ENCODE data around the gene FAM13A. TPM values are rescaled to one million over a fixed set of nuclear protein-coding genes. Genes with fewer than 3 reads are reported as not detected.

Gene FAM13A
- total and polyA plus RNA-seq, 9 of the 15 experiments (the other 6 are each of a cell fraction or from before 2014, with no cell fraction given): 11.3 to 23.3 (median 14.7) TPM

- Histone ChIP-seq H3K4me1 (replicated peaks in 1 of 2; ENCODE audit: control insufficient read depth in 2 of 2, insufficient read depth in 2 of 2, low read length in 2 of 2) (no peaks in the 10 kb centered on the region), H3K27ac (ENCODE audit: extremely low read depth, low read depth, low read length) (no peak overlapping the region), H3K4me2 (ENCODE audit: insufficient read depth, low read length) (no peak overlapping the region), H3K36me3 (ENCODE audit: control insufficient read depth, insufficient read depth, low read length) (peaks cover 24% of the 10 kb centered on the region; the same call in 2 of the 3 replicates), H4K20me1 (replicated peaks; ENCODE audit: control insufficient read depth, insufficient read depth, low read length) (no peaks in the 10 kb centered on the region), H3K9ac (ENCODE audit: insufficient read depth in 1 of 2, low read depth in 2 of 2, low read length in 2 of 2) (no peak overlapping the region), H2AFZ (ENCODE audit: low read depth, low read length) (no peak overlapping the region), H3K27me3 (ENCODE audit: control insufficient read depth in 2 of 2, insufficient read depth in 2 of 2, low read length in 2 of 2) (no peaks in the 10 kb centered on the region), H3K9me1 (ENCODE audit: control insufficient read depth, insufficient read depth, low read length) (no peaks in the 10 kb centered on the region), H3K79me2 (ENCODE audit: control insufficient read depth, insufficient read depth, low read length) (no peaks in the 10 kb centered on the region), H3K4me3 (no peak overlapping the region), H3K9me3 (replicated peaks; ENCODE audit: control insufficient read depth, insufficient read depth, low read depth, low read length) (no peaks in the 10 kb centered on the region)
- DNase-seq (ENCODE audit: extremely low read depth in 1 of 4, low spot score in 3 of 4): no peak
- intact Hi-C loops (cut with micrococcal nuclease): no loop called here
- in situ Hi-C loops (cut with MboI): no loop called here
- FAIRE-seq: no peak
- no peak for ATAC-seq
- ChIA-PET POLR2A (no interaction called here), CTCF (ENCODE audit: low intra/inter-chr PET ratio) (no interaction called here)
- no TSS peak for BruUV-seq (replicated peaks)
- 85% methylated on average over 1 of the region's 1 CpG for WGBS (ENCODE audit: insufficient coverage, low coverage, missing lambda C conversion rate)
- TF ChIP-seq MYC (IDR thresholded peaks at IDR 0.05; ENCODE audit: low read depth, low read length) (no peak), MYC (CRISPR knock-in tag; IDR thresholded peaks at IDR 0.05; ENCODE audit: borderline replicate concordance, low read depth) (no peak), ZNF561 (CRISPR knock-in tag; conservative IDR thresholded peaks at IDR 0.05) (no peak)
Observed at GRCh38 chr4:88788424-88788823, 268.6 kb downstream of the FAM13A start.

DNA sequence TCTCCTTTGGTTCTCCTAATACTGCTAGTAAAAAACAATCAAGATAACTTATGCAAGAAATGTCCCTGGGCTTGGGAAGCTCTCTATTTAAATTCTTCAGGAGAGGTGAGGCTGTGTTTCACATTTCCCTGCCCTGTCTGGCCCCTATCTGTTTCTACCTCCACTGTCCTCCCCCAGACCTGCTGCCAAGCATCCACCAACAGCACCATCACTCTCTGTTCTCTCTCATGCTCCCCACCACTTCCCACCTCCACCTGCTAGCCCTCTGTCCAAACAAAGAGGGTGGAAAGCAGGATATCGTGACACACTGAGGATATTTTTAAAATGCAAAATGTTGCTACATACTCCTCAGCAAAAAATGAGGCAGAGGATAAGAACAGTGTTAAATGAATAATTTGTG lies 271.0 kb downstream of the FAM13A start:
- in situ Hi-C loops (cut with MboI) (no loop called here), intact Hi-C loops (cut with micrococcal nuclease) (no loop called here)
- no peaks in the 10 kb centered on the region for H3K4me1 ChIP-seq (replicated peaks in 1 of 2; ENCODE audit: control insufficient read depth in 2 of 2, insufficient read depth in 2 of 2, low read length in 2 of 2)
- H4K20me1 ChIP-seq (replicated peaks; ENCODE audit: control insufficient read depth, insufficient read depth, low read length): no peaks in the 10 kb centered on the region
- H3K9ac ChIP-seq (ENCODE audit: insufficient read depth in 1 of 2, low read depth in 2 of 2, low read length in 2 of 2): no peak overlapping the region
- no TSS peak for BruUV-seq (replicated peaks)
- H3K36me3 ChIP-seq (ENCODE audit: control insufficient read depth, insufficient read depth, low read length): peaks cover 27% of the 10 kb centered on the region; the same call in 2 of the 3 replicates
- H3K4me2 ChIP-seq (ENCODE audit: insufficient read depth, low read length): no peak overlapping the region
- no peak overlapping the region for H3K4me3 ChIP-seq
- CTCF ChIA-PET (ENCODE audit: low intra/inter-chr PET ratio): no interaction called here
- H3K27me3 ChIP-seq (ENCODE audit: control insufficient read depth in 2 of 2, insufficient read depth in 2 of 2, low read length in 2 of 2): no peaks in the 10 kb centered on the region
- no peak overlapping the region for H2AFZ ChIP-seq (ENCODE audit: low read depth, low read length)
- H3K9me1 ChIP-seq (ENCODE audit: control insufficient read depth, insufficient read depth, low read length): no peaks in the 10 kb centered on the region
- DNase-seq (ENCODE audit: extremely low read depth in 1 of 4, low spot score in 3 of 4) (no peak), FAIRE-seq (peak; percentile 11), ATAC-seq (no peak)
- no peak overlapping the region for H3K27ac ChIP-seq (ENCODE audit: extremely low read depth, low read depth, low read length)
- no peaks in the 10 kb centered on the region for H3K9me3 ChIP-seq (replicated peaks; ENCODE audit: control insufficient read depth, insufficient read depth, low read depth, low read length)
- TF ChIP-seq PRDM10 (IDR thresholded peaks at IDR 0.05; ENCODE audit: partially characterized antibody) (no peak), NEUROD1 (IDR thresholded peaks at IDR 0.05; ENCODE audit: borderline replicate concordance, low read depth, low read length, partially characterized antibody) (no peak), E2F1 (CRISPR knock-in tag; IDR thresholded peaks at IDR 0.05) (no peak), ZNF830 (CRISPR knock-in tag; IDR thresholded peaks at IDR 0.05) (no peak), HDAC8 (tag; IDR thresholded peaks at IDR 0.05) (no peak), PML (IDR thresholded peaks at IDR 0.05; ENCODE audit: low read length) (no peak), TCF15 (CRISPR knock-in tag; IDR thresholded peaks at IDR 0.05) (no peak), SRSF7 (optimal IDR thresholded peaks at IDR 0.05; ENCODE audit: low read depth, low read length) (no peak), ZNF668 (CRISPR knock-in tag; IDR thresholded peaks at IDR 0.05) (no peak)
- 47% methylated on average over 1 of the region's 1 CpG for WGBS (ENCODE audit: insufficient coverage, low coverage, missing lambda C conversion rate)
- no peaks in the 10 kb centered on the region for H3K79me2 ChIP-seq (ENCODE audit: control insufficient read depth, insufficient read depth, low read length)
- POLR2A ChIA-PET: no interaction called here

Data from K562 (cell line).